DMS53 treated with DMSO at 0.1 percent for 48 hours (cell line): ENCODE measurements around the gene POU6F1.
A peak's percentile ranks its signal among the peaks of the same experiment; 100 is the strongest.
"Not testable (repeated sequence)": the region's sequence is repeated elsewhere in the genome, so short reads cannot be mapped to it uniquely, and the experiment has no call there.

Experiments
- DNase-seq: peaks from one replicate; lab custom pipeline; 2025; ENCODE audit not compliant: unreplicated experiment; lab: John Stamatoyannopoulos, UW

The POU6F1 gene

GRCh38 chr12:51227962-51228361 is 10.1 kb upstream of the POU6F1 start:
- DNase-seq, result no peak

GRCh38 chr12:51227112-51227511 is 9.2 kb upstream of the POU6F1 start:
- not testable (repeated sequence) for DNase-seq

- no peak for DNase-seq
These were observed 7.9 kb upstream of the POU6F1 start for GRCh38 chr12:51225771-51226170.

- DNase-seq, result no peak
These were observed 7.4 kb upstream of the POU6F1 start for GRCh38 chr12:51225234-51225633.

GRCh38 chr12:51224625-51225024 is 6.8 kb upstream of the POU6F1 start:
- DNase-seq, result no peak

GRCh38 chr12:51222461-51222860 is 4.6 kb upstream of the POU6F1 start:
- DNase-seq, result no peak

- not testable (repeated sequence) for DNase-seq
These were observed 2.0 kb upstream of the POU6F1 start for GRCh38 chr12:51219857-51220256.

- no peak for DNase-seq
These were observed 1.5 kb upstream of the POU6F1 start for GRCh38 chr12:51219322-51219721.

GRCh38 chr12:51218607-51219161 is 822 bp upstream of the POU6F1 start:
- peak; percentile 44 for DNase-seq

GRCh38 chr12:51217133-51217967 is 512 bp downstream of the POU6F1 start:
- no peak for DNase-seq

GRCh38 chr12:51216642-51217041 is 1.2 kb downstream of the POU6F1 start:
- DNase-seq, result no peak

GRCh38 chr12:51214895-51215294 is 3.0 kb downstream of the POU6F1 start:
- no peak for DNase-seq

- no peak for DNase-seq
These were observed 7.0 kb downstream of the POU6F1 start for GRCh38 chr12:51210690-51211395.

- no peak for DNase-seq
These were observed 8.6 kb downstream of the POU6F1 start for GRCh38 chr12:51209259-51209658.

GRCh38 chr12:51208016-51208660 is 9.7 kb downstream of the POU6F1 start:
- no peak for DNase-seq

GRCh38 chr12:51205350-51205749 is 12.5 kb downstream of the POU6F1 start:
- no peak for DNase-seq

- no peak for DNase-seq
These were observed 15.1 kb downstream of the POU6F1 start for GRCh38 chr12:51202718-51203117.

GRCh38 chr12:51200806-51201205 is 17.1 kb downstream of the POU6F1 start:
- no peak for DNase-seq

- DNase-seq, result no peak
These were observed 17.7 kb downstream of the POU6F1 start for GRCh38 chr12:51200156-51200555.

GRCh38 chr12:51199366-51199945 is 18.4 kb downstream of the POU6F1 start:
- DNase-seq, result no peak
